HEK293T (cell line): ENCODE results near the gene KRT33A.

ENCODE experiments used
- ARNT ChIP-seq: fragments of 450-650 bp; IDR thresholded peaks from 2 replicates; pipeline ENCODE4 v1.6.1; 2017; ENCODE audit warnings: mild to moderate bottlenecking
- FOXA1 ChIP-seq: fragments of 450-650 bp; IDR thresholded peaks from 2 replicates; pipeline ENCODE4 v1.6.1; 2016; ENCODE audit warnings: mild to moderate bottlenecking
- FOXK2 ChIP-seq: fragments of 450-650 bp; IDR thresholded peaks from 2 replicates; pipeline ENCODE4 v1.6.1; 2016; ENCODE audit warnings: mild to moderate bottlenecking
- SP1 ChIP-seq: fragments of 450-650 bp; IDR thresholded peaks from 2 replicates; pipeline ENCODE4 v1.6.1; 2017

- TF ChIP-seq SP1 = no peak
- no peak for TF ChIP-seq FOXA1
- TF ChIP-seq ARNT = no peak
- TF ChIP-seq FOXK2 = no peak
Measured at GRCh38 chr17:41318231-41318630, 32.4 kb downstream of the KRT33A start.
